ENCODE measurements around the gene RYR1. TPM values are rescaled to one million over a fixed set of nuclear protein-coding genes. Genes with fewer than 3 reads are reported as not detected.

The RYR1 gene
- total RNA-seq, 2 donors from 2014 or later, result 0.84 to 3.3 TPM

- Histone ChIP-seq H3K27me3 (ENCODE audit: control insufficient read depth, insufficient read depth, low read length, poor library complexity, severe bottlenecking) (no peaks in the 10 kb centered on the region), H3K9ac (ENCODE audit: extremely low read depth, low read length, poor library complexity, severe bottlenecking) (no peak overlapping the region), H3K36me3 (ENCODE audit: control insufficient read depth, insufficient read depth, low read length) (no peaks in the 10 kb centered on the region), H3K4me1 (ENCODE audit: control insufficient read depth, insufficient read depth, low read length) (no peaks in the 10 kb centered on the region), H3K27ac (ENCODE audit: low read depth, low read length) (no peak overlapping the region), H3K9me3 (ENCODE audit: control insufficient read depth, low read length) (no peaks in the 10 kb centered on the region), H3K4me3 (ENCODE audit: low read length) (no peak overlapping the region)
- H3K27me3 Mint-ChIP-seq (ENCODE audit: insufficient read depth), result no peaks in the 10 kb centered on the region
- H3K4me1 Mint-ChIP-seq, result peaks cover 5% of the 10 kb centered on the region
- no peak for TF ChIP-seq CTCF (conservative IDR thresholded peaks at IDR 0.05)
- no peak for DNase-seq
- H3K9me3 Mint-ChIP-seq, result no peaks in the 10 kb centered on the region
- no peak overlapping the region for H3K4me3 Mint-ChIP-seq
- 96 to 99% methylated on average over 9 to 17 of the region's 17 CpGs for WGBS, 2 experiments (ENCODE audit: insufficient coverage in 1 of 2, insufficient read length in 1 of 2)
- H3K36me3 Mint-ChIP-seq (ENCODE audit: low read depth), result no peaks in the 10 kb centered on the region
- no peak overlapping the region for H3K27ac Mint-ChIP-seq
Observed at GRCh38 chr19:38496116-38496515, 62.6 kb downstream of the RYR1 start.

GRCh38 chr19:38496603-38497487, 63.4 kb downstream of the RYR1 start:
- H3K27me3 Mint-ChIP-seq (ENCODE audit: insufficient read depth), result no peaks in the 10 kb centered on the region
- H3K9me3 ChIP-seq (ENCODE audit: control insufficient read depth, low read length), result no peaks in the 10 kb centered on the region
- H3K4me1 Mint-ChIP-seq, result peaks cover 5% of the 10 kb centered on the region
- H3K4me3 Mint-ChIP-seq, result no peak overlapping the region
- no peak overlapping the region for H3K9ac ChIP-seq (ENCODE audit: extremely low read depth, low read length, poor library complexity, severe bottlenecking)
- no peak overlapping the region for H3K27ac Mint-ChIP-seq
- no peaks in the 10 kb centered on the region for H3K9me3 Mint-ChIP-seq
- no peak overlapping the region for H3K4me3 ChIP-seq (ENCODE audit: low read length)
- H3K36me3 Mint-ChIP-seq (ENCODE audit: low read depth), result no peaks in the 10 kb centered on the region
- WGBS, 2 experiments (ENCODE audit: insufficient coverage in 1 of 2, insufficient read length in 1 of 2), result 93 to 98% methylated on average over 21 to 30 of the region's 30 CpGs
- H3K27ac ChIP-seq (ENCODE audit: low read depth, low read length), result no peak overlapping the region
- no peak for DNase-seq
- H3K4me1 ChIP-seq (ENCODE audit: control insufficient read depth, insufficient read depth, low read length), result no peaks in the 10 kb centered on the region
- TF ChIP-seq CTCF (conservative IDR thresholded peaks at IDR 0.05), result no peak
- H3K27me3 ChIP-seq (ENCODE audit: control insufficient read depth, insufficient read depth, low read length, poor library complexity, severe bottlenecking), result no peaks in the 10 kb centered on the region
- H3K36me3 ChIP-seq (ENCODE audit: control insufficient read depth, insufficient read depth, low read length), result no peaks in the 10 kb centered on the region

GRCh38 chr19:38497907-38498306, 64.4 kb downstream of the RYR1 start:
- Histone ChIP-seq H3K4me3 (ENCODE audit: low read length) (no peak overlapping the region), H3K9ac (ENCODE audit: extremely low read depth, low read length, poor library complexity, severe bottlenecking) (no peak overlapping the region), H3K27ac (ENCODE audit: low read depth, low read length) (no peak overlapping the region), H3K36me3 (ENCODE audit: control insufficient read depth, insufficient read depth, low read length) (no peaks in the 10 kb centered on the region), H3K27me3 (ENCODE audit: control insufficient read depth, insufficient read depth, low read length, poor library complexity, severe bottlenecking) (no peaks in the 10 kb centered on the region), H3K9me3 (ENCODE audit: control insufficient read depth, low read length) (no peaks in the 10 kb centered on the region), H3K4me1 (ENCODE audit: control insufficient read depth, insufficient read depth, low read length) (no peaks in the 10 kb centered on the region)
- WGBS, 2 experiments (ENCODE audit: insufficient coverage in 1 of 2, insufficient read length in 1 of 2), result 90 to 94% methylated on average over 3 to 4 of the region's 4 CpGs
- H3K4me1 Mint-ChIP-seq, result peaks cover 5% of the 10 kb centered on the region
- H3K27ac Mint-ChIP-seq, result no peak overlapping the region
- H3K27me3 Mint-ChIP-seq (ENCODE audit: insufficient read depth), result no peaks in the 10 kb centered on the region
- no peak overlapping the region for H3K4me3 Mint-ChIP-seq
- TF ChIP-seq CTCF (conservative IDR thresholded peaks at IDR 0.05), result no peak
- H3K36me3 Mint-ChIP-seq (ENCODE audit: low read depth), result no peaks in the 10 kb centered on the region
- H3K9me3 Mint-ChIP-seq, result no peaks in the 10 kb centered on the region
- no peak for DNase-seq
